HG03045 (cell line): ENCODE measurements around the gene SERPINB7.

Experiments used
- ATAC-seq: cut with Tn5 transposase; IDR thresholded peaks from one replicate; pipeline ENCODE4 v1.9.1; 2021; ENCODE audit warnings: mild to moderate bottlenecking, moderate library complexity; ENCODE audit not compliant: unreplicated experiment

The SERPINB7 gene

DNA sequence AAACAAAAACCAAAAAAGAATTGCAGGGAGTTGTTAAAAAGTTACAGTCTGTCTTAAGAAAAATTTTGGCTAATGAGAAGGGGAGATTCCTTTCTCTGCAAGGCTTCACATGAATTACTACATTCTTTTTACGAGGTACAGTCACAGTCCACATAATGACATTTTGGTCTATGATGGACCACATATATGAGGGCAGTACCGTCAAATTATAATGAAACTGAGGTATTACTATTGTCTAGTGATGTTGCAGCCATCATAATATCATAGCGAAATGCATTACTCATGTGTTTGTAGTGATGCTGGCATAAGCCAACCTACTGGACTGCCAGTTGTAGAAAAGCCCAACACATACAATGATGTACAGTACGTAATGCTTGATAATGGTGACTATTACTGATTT lies 12.5 kb downstream of the SERPINB7 start:
- ATAC-seq = no peak

GRCh38 chr18:63788447-63789096 lies 13.4 kb downstream of the SERPINB7 start:
- ATAC-seq = no peak

DNA sequence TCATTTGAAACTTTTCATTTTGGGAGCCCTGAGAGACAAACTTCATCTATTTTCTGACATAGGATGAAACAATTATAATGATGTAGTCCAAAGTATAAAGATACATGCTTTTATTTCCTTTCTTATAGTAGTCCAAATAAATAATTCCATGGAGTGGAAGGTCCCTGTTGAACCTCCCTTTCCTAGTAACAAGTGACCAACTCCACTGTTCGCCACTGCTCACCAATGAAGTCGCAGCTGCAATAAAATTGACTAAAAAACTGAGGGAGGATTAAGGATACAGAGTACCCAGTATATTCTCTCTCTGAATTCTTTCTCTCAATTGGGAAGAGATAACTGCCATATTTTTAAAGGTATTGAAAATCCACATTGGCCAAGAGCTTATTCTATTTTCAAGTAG lies 14.1 kb downstream of the SERPINB7 start:
- ATAC-seq = no peak

DNA sequence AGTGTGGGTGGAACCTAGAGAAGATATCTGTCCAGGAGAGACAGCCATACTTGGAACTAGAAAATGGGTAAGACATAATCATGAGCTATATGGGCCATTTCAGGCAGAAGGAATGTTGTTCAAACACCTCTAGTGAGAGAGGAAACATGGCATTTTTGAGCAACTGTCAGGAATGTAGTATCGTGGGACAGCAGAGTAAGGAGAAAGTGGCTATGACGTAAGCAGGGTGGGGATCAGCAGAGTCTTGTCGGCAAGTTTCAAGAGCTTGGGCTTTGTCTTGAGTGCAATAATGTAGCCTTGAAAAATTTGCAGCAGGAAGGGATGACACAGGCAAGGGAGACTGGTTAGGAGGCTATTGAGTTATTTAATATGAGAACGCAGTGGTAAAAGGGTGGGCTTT lies 20.4 kb downstream of the SERPINB7 start:
- no peak for ATAC-seq

DNA sequence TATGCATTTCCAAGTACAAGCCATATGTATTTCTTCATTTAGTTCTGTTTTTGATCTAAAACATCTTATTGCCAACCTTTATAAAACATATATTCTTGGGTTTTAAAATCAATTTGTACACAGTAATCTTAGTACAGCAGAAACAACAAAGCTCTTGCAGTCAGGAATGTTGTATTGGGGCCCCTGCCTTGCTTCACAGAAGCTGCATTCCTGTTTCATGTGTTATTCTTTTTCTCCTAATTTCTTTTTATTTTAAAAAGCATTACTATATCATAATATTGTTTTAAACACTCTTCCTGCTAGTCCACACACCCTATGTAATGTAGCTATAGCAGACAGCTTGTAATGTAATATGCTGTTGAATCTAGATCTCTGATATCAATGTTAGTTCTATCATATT lies 24.0 kb downstream of the SERPINB7 start:
- ATAC-seq = no peak

DNA sequence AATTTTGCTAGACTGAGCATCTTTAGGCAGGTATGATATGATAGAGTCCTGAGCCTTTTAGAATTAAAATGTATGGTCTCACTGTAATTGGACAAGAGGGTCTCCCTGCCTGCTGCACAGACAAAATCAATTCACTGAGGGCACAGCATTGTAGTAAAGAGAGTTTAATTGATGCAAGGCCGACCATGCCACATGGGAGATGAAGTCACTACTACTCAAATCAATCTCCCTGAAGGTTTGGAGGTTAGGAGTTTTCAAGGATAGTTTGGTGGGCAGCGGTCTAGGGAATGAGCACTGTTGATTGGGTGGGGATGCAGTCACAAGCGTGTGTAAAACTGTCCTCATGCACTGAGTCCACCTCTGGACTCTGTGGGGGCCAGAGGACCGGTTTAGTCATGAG lies 26.1 kb downstream of the SERPINB7 start:
- no peak for ATAC-seq

- no peak for ATAC-seq
These were observed 32.9 kb downstream of the SERPINB7 start for GRCh38 chr18:63808125-63808524.

- no peak for ATAC-seq
These were observed 42.3 kb downstream of the SERPINB7 start for GRCh38 chr18:63817441-63818051.

- ATAC-seq = no peak
These were observed 43.0 kb downstream of the SERPINB7 start for GRCh38 chr18:63818212-63818611.

DNA sequence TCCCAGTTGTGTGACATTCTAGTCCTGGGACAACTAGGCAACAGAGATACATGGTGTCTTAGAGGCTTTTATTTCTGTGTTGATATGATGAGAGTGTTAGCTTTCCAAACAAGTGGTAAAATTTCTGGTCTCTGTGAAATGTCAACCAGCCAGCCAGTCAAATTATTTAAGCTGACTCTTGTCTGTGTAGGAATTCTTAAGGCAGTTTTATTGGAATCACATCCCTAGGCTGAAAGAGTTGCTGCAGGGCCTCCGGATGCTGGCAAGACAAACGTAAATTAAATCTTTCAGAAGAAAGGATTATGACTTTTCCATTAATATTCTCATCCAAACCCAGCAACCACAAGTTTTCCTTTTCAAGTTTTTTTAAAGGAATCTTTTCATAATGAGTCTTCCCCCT lies 44.6 kb downstream of the SERPINB7 start:
- ATAC-seq = no peak

GRCh38 chr18:63820694-63821093 lies 45.5 kb downstream of the SERPINB7 start:
- no peak for ATAC-seq

DNA sequence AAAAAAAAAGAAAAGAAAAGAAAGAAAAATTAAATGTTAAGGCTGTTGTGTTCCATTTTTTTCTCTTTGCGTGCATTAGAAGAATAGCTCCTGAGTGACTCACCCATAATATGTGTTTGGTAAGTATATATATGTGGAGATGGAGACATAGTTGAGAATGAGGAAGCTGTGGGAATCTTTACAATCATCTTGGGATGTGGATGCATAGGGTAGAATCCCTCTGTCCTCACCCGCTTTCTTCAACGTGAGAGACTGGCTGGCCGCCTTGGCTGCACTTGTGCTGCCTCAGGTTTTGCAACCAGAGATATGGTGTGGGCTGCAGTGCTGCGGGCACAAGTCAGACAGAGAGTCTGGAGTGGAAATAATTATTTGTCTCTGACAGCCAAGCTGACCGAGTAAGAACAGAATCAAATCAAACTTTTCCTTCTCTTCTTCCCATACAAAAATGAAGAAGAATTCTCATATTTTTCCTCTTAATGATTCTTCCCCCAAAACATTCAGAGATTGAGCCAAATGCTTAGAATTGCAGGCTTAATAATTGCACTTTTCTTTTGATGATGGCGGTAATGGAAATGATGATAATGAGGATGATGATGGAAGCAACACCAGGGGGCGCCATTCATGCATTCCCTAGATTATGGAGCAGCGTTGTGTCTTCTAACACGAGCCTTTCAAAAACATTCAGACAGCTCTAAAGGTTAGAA lies 48.5 kb downstream of the SERPINB7 start:
- no peak for ATAC-seq

DNA sequence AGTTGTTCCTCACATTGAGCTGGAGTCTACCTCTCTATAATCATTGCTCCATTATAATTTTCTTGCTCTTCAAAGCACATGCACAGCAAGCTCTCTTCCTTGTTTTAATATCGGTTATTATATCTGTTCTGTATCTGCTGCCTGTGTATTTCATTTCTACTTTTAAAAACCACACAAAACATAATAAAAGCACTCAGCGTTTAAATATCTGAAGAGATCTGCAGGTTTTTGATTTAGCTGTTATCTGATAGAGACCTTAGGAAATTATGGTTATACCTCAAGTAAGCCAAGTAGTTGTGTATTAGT lies 49.0 kb downstream of the SERPINB7 start:
- no peak for ATAC-seq

DNA sequence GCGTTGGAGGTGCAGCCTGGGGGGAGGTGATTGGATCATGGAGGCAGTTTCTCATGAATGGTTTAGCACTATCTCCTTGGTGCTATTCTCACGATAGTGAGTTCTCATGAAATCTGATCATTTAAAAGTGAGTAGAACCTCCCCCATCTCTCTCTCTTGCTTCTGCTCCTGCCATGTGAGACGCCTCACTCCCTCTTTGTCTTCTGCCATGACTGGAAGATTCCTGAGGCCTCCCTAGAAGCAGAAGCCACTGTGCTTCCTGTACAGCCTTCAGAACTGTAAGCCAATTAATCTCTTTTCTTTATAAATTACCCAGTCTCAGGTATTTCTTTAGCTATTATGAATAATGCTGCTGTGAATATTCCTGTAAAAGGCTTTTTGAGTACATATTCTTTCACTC lies 52.9 kb downstream of the SERPINB7 start:
- ATAC-seq = no peak

GRCh38 chr18:63828656-63829055 lies 53.4 kb downstream of the SERPINB7 start:
- ATAC-seq = no peak

DNA sequence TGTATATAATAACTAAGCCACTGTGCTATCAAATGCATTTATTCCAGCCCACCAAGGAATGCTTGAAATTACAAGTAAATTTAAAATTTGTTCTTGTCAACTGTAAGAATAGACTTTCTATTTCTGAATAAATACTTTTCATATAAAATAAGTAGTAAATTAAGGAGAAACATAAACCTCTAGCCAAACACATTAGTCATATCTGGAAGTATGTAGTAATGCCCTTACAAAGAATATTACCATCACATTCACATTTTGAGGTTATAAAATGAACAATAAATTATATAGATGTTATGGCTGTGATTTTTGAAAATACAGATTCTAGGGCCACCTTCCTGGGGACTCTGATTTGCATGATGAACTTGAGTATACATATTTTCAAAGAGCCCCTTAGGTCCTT lies 54.7 kb downstream of the SERPINB7 start:
- ATAC-seq = no peak

- ATAC-seq = peak; percentile 93
These were observed 56.0 kb downstream of the SERPINB7 start for GRCh38 chr18:63831080-63831788.

- ATAC-seq = peak; percentile 67
These were observed 57.3 kb downstream of the SERPINB7 start for GRCh38 chr18:63832470-63832869.

DNA sequence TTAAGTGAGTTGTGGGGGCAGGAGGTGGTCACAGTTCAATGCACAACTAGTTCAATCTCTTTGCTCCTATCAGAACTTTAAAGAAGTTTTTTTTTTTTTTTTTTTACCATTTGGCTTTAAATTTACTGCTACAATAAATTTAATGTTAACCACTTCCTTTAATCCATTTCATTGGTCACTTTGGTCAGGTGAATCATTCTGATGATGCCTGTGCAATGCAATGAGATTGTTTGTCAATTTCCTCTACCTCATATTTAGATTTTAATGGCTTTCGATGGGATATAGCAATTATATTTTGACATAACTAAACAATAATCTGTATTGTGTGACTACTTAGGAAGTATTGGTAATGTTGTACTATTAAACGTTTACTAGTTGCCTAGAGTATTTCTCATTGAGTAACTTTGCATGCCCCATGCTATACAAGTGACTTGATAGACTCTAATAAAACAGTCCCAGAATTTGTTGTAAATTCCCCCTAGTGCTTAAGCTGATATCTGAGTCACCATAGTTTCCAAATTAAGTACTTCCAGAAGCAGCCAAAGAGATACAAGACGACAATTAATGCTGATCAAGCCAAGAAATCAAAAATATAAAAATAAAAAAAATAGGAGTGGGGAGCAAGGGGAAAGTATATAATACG lies 59.4 kb downstream of the SERPINB7 start:
- ATAC-seq = no peak

DNA sequence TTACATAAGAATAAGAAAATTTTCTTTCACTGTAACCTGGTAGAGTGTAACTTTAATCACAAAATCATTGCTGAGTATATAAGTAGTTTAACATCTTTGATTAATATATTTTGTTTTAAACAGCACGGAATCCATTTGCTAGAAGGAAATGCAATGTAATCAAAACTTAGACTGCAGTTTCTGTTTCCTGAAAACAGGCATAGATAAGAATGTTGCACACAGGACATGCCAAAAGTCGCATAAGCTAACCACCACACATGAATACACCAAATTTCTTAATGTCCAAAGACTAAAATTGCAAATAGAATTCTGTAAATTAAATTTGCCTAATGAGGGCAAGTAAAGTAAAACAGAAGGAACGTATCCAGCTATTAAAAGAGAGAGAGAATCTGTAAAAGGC lies 61.2 kb downstream of the SERPINB7 start:
- ATAC-seq = no peak

DNA sequence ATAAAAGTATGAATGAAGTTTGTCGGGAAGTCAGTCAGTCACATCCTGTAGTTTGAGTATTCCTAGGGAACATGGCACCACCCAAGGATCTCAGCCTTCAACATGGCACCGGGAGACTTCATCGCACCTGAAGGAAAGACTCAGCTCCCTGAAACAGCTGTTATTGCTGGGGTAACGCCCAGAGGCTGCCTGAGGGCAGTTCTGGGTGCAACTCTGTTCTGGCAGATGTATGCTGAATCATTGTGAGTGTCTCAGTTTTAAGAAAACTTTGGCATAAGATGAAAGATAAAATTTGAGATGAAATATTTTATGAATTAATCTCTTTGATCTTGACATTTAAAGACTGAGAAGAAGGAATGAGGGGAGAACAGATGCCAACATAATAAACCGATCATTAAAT lies 62.4 kb downstream of the SERPINB7 start:
- no peak for ATAC-seq
